NB4 (cell line): Measurements from ENCODE around the gene WNT3.

Experiments
- CTCF ChIP-seq: IDR thresholded peaks from one replicate; pipeline ENCODE4 v1.5.1; 2012; ENCODE audit warnings: low read depth, low read length
- MYC ChIP-seq: IDR thresholded peaks from 2 replicates; pipeline ENCODE4 v1.6.1; 2011; ENCODE audit warnings: low read depth, low read length

- TF ChIP-seq CTCF (no peak), MYC (no peak; the same call in 1 of the 2 replicates)
Observed at GRCh38 chr17:46772475-46773220, 45.8 kb downstream of the WNT3 start.
